NCI-H446 treated with DMSO at 0.1 percent for 48 hours (cell line): ENCODE results near the gene EMX2.

Source experiments
- DNase-seq: peaks from one replicate; lab custom pipeline; 2025; lab: John Stamatoyannopoulos, UW

EMX2 gene

GRCh38 chr10:117544711-117545140 lies 2.2 kb downstream of the EMX2 start:
- DNase-seq: no peak

GRCh38 chr10:117545141-117546019 lies 2.8 kb downstream of the EMX2 start:
- DNase-seq: no peak

GRCh38 chr10:117546020-117546580 lies 3.6 kb downstream of the EMX2 start:
- no peak for DNase-seq

DNA sequence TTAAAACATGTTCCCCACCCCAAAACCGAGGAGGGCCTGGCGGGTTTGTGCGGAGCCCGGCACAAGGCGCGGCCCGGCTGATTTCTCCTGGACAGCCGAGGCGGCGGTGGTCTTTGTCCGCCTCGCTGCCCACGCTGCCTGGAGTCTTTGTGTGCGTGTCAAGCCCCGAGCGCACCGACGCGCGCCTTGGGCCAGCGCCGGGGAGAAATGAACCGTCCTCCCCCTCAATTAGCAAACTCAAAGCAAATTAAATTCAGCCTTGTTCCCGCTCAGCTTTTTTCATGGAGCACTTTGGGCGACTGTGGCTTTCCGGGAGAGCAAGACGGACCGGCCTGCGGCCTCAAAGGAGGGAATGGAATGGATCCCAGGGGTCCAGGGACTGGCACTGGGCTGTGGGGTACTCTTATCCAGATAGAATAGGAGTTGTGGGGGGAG lies 4.1 kb downstream of the EMX2 start:
- DNase-seq: no peak

- DNase-seq: no peak
Measured at GRCh38 chr10:117547016-117547715, 4.6 kb downstream of the EMX2 start.

- no peak for DNase-seq
Measured at GRCh38 chr10:117547716-117548668, 5.4 kb downstream of the EMX2 start.

DNA sequence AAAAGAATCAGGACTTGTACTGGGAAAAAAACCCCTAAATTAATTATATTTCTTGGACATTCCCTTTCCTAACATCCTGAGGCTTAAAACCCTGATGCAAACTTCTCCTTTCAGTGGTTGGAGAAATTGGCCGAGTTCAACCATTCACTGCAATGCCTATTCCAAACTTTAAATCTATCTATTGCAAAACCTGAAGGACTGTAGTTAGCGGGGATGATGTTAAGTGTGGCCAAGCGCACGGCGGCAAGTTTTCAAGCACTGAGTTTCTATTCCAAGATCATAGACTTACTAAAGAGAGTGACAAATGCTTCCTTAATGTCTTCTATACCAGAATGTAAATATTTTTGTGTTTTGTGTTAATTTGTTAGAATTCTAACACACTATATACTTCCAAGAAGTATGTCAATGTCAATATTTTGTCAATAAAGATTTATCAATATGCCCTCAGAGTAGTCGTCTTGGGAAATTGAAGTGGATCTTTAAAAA lies 6.6 kb downstream of the EMX2 start:
- DNase-seq: no peak

GRCh38 chr10:117550076-117550475 lies 7.5 kb downstream of the EMX2 start:
- DNase-seq: no peak

GRCh38 chr10:117550599-117551329 lies 8.2 kb downstream of the EMX2 start:
- DNase-seq: no peak

GRCh38 chr10:117551330-117552155 lies 9.0 kb downstream of the EMX2 start:
- DNase-seq: no peak

GRCh38 chr10:117552156-117552631 lies 9.6 kb downstream of the EMX2 start:
- DNase-seq: no peak

GRCh38 chr10:117552701-117553141 lies 10.2 kb downstream of the EMX2 start:
- DNase-seq: no peak

DNA sequence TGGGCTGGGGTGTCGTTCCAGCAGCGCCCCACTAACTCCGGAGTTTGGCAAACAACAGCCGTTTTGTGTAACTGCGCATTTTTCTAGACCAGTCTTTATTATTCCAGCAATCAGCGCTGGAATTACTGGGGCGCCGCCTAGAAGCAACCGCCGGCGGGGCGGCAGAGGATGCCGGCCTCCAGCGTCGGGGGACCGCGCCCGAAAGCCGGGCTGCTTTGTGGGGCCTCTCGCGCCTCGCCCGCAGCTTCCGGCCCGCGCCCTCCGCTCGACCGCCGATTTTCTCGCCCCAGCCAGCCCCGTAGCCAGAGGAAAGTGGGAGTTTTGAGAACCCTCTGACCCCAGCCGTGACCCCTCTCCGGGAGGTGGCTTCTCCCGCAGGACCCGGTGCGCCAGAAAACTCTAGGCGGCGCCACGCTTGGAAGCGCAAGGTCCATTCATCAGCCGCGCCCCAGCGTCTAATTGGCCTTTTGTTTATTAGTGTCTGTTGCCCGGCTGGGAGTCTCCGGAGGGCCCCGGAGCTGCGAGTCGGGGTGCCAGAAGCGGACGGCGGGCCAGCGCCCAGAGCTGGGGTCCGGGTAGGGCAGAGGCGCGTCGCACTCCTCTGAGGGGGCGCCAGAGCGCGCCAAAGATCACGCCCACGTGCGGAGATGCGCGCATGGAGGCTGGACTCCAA lies 10.7 kb downstream of the EMX2 start:
- no peak for DNase-seq

GRCh38 chr10:117553815-117554172 lies 11.2 kb downstream of the EMX2 start:
- no peak for DNase-seq

DNA sequence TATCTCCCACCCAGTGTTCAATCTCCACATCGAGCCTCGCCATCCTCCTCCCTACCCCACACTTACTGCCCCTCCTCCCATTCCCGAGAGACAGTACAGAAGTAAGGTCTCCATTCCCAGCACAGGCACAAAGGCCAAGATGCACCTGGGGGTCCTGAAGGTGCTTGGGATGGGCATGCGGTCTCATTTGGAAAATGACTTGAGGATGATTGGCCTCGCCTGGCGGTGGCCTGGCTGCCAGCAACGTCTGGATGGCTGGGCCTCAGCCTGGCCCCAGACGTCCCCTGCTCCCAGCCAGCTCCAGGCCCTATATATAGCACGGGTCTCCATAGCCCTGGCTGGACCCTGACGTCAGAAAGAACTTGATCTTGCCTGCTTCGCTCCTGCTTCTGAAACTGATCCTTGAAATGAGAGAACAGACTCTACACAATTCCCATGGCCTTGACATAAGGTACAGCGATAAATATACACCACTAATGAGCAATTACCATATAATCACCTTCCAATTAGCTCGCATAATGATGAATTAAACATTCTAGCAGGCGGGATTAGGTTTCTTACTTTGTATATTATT lies 11.8 kb downstream of the EMX2 start:
- DNase-seq: no peak

DNA sequence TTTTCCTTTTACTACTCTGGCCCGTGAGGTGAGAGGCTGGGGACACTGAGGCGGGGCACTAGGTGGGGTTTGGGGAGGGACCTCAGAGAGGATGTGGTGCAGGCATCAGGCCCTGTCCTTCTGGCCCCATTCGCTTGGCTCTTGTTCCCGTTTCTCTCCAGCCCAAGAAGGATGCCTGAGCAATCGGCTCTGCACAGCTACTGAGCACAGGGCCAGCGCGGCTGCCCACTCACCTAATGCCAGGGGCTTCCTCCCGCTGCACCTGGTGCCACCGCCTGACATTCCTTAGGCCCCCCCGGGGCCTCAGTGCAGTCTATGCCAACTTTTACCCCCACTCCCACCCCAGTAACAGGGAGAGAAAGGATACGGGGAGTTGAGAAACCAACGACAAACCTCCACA lies 12.5 kb downstream of the EMX2 start:
- no peak for DNase-seq

GRCh38 chr10:117555863-117556262 lies 13.3 kb downstream of the EMX2 start:
- DNase-seq: no peak

- DNase-seq: no peak
Measured at GRCh38 chr10:117556356-117556755, 13.8 kb downstream of the EMX2 start.

DNA sequence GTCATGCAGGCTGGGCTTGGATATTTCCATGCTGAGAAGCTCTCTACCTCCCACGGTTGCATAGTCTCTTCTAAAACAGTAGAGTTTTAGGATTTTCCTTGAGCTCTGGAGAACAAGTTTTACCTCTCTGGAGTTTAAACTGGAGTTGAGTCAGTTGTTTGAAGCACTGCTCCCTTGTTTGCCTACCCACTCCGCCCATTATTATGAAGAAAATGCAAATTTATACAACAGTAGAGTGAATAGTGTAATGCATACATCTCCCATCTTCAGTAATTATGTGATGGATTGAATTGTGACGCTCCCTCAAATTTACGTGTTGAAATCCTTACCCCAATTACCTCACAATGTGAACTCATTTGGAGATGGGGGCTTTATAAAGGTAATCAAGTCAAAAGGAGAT lies 17.2 kb downstream of the EMX2 start:
- DNase-seq: no peak
